ENCODE data around the gene MYO5B.

GRCh38 chr18:49913221-49913620, 281.7 kb downstream of the MYO5B start:
- TF ChIP-seq CTCF (IDR thresholded peaks at IDR 0.05; ENCODE audit: low read depth, low read length) (no peak), POLR2A (IDR thresholded peaks at IDR 0.05; ENCODE audit: extremely low read depth, insufficient read length) (no peak), MAX (IDR thresholded peaks at IDR 0.05; ENCODE audit: low read depth, low read length) (no peak), MYC (IDR thresholded peaks at IDR 0.05; ENCODE audit: low read depth, low read length) (no peak)

Measured in NB4 (cell line).